GM21528 (cell line): ENCODE measurements around the gene DOCK3.
A peak's percentile ranks its signal among the peaks of the same experiment; 100 is the strongest.
"Not testable (repeated sequence)": the region's sequence is repeated elsewhere in the genome, so short reads cannot be mapped to it uniquely, and the experiment has no call there.

Experiments used
- ATAC-seq: cut with Tn5 transposase; IDR thresholded peaks from one replicate; pipeline ENCODE4 v1.9.1; 2021; ENCODE audit warnings: mild to moderate bottlenecking, moderate library complexity; ENCODE audit not compliant: unreplicated experiment, low FRiP score

Gene DOCK3

DNA sequence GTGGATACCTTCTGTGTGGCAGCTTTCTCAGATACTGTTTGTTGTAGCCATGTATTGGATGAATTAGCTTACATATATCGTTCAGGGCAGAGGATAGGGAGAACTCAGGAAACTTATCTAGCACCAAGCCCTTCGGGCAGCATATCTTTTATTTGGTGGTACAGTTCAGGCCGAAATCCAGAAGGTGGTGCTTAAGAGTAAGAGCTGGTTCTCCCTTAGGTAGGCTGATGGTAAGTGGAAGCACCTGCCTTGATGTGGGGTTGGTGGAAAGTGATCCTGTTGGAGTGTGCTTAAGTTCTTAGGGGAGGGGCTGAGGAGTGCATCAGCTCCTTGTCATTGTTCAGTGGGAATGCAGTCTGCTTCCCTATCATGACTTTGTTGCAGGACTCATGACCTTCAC is 187.5 kb downstream of the DOCK3 start:
- ATAC-seq = no peak

DNA sequence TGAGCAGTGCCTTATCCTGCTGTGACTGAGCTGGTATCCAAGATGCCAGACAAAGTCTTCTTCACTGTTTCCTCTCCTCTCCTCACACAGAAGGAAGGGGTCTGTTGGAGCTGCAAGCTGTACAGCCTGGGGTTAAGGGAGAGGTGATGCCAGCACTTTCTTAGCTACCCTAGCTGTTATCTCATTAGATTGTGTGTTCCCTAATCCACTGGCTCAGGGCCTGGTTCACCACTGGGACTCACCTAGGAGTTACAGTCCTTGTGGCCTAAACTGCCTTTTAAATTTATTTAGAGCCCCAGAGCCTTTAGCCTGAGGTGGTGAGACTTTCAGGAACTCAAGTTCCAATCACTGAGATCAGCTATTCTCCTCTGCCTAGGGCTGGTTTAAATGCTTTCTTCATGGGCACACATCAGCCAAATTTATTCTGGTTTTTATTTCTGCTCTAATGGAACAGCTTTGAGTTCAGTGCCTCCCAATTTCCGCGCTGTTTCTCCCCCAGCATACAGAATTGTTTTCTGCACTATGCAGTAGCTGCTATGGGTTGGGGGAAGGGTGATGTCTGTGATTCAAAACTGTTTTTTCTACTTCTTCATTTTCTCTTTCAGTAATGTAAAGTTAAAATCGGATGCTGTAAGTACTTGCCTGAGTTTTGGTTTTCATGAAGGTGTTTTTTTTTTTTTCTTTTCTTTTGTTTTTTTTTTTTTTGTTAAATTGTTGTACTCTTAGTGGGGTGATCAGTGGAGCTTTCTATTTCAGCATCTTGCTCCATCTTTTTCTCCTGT is 198.8 kb downstream of the DOCK3 start:
- peak; percentile 83 for ATAC-seq

DNA sequence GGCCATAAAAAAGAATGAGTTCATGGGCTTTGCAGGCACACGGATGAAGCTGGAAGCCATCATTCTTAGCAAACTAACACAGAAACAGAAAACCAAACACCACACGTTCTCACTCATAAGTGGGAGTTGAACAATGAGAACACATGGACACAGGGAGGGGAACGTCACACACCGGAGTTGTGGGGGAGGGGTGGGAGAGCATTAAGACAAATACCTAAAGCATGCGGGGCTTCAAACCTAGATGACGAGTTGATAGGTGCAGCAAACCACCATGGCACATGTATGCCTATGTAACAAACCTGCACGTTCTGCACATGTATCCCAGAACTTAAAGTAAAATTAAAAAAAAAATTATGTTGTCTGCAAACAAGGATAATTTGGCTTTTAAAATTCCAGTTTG is 200.1 kb downstream of the DOCK3 start:
- not testable (repeated sequence) for ATAC-seq

DNA sequence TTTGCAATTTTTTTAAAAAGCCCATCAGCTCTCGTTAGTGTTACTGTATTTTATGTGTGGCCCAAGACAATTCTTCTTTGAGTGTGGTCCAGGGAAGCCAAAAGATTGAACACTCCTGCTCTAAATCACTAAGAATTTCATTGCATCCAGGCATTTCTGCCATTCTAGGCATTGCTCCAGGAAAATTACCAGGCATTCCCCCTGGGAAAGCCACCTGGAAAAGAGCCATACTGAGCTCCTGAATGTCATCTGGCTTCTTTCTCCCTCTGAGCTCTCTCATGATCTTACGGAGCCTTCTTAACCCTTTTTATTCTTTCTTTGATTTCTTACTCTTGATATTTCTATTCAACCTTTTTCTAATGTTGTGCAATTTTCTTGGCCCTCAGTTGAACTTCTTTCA is 202.2 kb downstream of the DOCK3 start:
- ATAC-seq = no peak

DNA sequence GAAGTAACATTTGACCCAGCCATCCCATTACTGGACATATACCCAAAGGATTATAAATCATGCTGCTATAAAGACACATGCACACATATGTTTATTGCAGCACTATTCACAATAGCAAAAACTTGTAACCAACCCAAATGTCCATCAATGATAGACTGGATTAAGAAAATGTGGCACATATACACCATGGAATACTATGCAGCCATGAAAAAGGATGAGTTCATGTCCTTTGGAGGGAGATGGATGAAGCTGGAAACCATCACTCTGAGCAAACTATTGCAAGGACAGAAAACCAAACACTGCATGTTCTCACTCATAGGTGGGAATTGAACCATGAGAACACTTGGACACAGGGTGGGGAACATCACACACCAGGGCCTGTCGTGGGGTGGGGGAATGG is 208.0 kb downstream of the DOCK3 start:
- ATAC-seq = not testable (repeated sequence)

DNA sequence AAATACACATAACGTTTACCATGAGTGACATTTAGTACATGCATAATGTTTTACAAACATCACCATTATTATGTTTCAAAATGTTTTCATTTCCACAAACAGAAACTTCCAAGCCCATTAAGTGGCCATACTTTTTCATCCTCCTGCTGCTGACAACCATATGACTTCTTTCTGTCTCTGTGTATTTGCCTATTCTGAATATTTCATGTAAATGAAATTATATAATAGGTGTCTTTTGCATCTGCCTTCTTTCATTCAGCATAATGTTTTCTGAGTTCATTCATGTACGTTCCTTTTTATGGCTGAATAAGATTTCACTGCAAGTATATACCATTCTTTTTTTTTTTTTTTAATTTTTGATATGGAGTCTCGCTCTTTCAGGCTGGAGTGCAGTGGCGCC is 209.0 kb downstream of the DOCK3 start:
- ATAC-seq = no peak

DNA sequence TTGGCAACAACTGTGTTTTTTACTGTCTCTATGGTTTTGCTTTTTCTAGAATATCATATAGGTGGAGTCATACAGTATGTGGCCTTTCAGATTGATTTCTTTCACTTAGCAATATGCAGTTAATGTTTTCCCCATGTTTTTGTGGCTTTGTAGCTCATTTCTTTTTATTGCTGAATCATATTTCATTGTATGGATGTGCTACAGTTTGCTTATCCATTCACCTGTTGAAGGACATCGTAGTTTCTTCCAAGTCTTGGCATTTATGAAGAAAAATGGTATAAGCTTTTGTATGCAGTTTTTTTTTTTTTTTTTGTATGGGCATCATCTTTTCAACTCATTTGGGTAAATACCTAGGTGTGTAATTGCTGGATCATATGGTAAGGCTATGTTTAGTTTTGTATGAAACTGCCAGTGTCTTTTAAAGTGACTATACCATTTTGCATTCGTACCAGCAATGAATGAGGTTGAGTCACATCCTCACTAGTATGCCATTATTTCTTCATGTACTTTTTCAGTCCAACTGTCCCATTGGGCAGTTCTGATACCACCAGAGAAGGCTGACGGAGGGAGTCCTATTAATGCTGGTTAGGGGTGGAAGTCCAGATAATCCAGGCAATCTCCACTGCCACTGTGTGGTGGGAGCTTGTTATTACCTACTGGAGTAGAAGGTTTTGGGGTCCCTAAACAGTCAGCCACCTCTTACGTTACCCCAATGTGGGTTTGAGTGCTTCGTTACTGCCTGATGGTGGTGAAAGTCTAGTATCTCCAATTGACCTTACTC is 210.5 kb downstream of the DOCK3 start:
- ATAC-seq = no peak

DNA sequence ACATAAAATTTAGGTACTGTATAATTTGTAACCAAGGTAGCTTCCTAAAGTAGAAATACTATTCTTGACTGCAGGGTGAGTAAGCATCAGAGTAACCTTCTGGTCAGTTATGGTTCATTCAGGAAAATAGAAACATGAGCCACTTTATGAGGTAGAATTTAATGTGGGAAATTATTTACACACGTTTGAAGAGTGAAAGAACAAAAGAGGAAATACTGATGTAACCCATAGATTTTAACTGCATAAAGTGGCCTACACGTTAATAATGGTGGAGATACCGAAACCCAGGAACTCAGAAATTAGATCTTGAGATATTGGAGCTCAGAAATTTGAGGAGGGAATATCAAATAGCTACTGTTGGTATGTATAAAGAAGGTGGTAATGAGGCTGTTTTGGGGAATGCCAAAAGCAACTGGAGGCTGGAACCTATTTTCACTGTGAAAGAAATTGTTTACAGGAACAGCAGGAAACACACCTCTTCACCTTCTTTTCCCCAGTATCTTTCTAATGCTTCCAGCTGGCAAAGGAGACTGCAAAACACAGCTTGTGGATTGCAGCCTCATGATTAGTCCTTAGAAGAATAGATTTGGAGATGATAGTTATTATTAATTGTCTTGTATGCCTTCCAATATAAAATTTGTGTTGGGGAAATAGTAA is 216.1 kb downstream of the DOCK3 start:
- ATAC-seq = no peak

DNA sequence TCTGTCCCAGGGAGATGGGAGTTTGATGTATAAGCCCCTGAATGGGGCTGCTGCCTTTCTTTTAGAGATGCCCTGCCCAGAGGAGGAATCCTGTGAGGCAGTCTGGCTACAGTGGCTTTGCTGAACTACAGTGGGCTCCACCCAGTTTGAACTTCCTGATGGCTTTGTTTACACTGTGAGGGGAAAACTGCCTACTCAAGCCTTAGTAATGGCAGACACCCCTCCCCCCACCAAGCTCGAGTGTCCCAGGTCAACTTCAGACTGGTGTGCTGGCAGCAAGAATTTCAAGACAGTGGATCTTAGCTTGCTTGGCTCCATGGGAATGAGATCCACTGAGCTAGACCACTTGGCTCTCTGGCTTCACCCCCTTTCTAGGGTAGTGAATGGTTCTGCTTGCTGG is 226.4 kb downstream of the DOCK3 start:
- not testable (repeated sequence) for ATAC-seq

DNA sequence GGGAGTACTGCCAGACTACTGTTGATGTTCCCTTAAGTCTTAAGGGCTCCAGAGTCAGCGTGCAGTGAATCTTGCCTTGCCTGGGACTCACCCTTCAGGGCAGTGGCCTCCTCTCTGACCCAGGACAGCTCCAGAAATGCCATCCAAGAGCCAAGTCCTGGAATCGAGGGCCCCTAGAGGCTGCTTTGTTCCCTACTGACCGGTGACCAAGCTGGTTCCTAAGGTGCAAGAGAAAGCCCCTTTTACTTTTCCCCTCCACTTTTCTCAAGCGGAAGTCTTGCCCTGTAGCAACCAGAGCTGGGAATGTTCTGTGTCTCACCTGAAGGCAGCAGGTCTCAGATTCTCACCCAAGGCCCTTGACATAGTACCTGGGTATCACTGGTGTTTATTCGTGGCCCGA is 238.0 kb downstream of the DOCK3 start:
- ATAC-seq = no peak

DNA sequence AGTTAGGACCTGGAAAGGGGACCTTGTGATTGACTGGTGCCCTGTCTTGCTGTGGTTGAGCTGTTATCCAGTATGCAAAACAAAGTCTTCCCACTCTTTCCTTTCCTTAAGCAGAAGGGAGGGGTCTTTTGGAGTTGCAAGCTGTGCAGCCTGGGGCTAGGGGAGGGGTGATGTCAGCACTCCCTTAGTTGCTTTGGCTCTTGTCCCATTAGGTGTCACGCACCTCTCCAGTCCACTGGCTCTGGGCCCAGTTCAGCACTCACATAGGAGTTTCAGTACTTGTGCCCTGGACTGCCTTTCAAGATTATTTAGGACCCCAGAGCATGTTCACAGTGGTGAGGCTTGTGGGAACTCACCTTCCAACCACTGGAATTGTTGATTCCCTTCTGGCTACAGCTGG is 238.5 kb downstream of the DOCK3 start:
- ATAC-seq = no peak

DNA sequence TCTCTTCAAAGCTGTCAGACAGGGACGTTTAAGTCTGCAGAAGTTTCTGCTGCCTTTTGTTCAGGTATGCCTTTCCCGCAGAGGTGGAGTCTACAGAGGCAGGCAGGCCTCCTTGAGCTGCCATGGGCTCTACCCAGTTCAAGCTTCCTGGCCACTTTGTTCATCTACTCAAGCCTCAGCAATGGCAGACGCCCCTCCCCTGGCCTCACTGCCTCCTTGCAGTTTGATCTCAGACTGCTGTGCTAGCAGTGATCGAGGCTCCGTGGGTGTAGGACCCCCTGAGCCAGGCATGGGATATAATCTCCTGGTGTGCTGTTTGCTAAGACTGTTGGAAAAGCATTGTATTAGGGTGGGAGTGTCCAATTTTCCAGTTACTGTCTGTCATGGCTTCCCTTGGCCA is 247.3 kb downstream of the DOCK3 start:
- not testable (repeated sequence) for ATAC-seq

DNA sequence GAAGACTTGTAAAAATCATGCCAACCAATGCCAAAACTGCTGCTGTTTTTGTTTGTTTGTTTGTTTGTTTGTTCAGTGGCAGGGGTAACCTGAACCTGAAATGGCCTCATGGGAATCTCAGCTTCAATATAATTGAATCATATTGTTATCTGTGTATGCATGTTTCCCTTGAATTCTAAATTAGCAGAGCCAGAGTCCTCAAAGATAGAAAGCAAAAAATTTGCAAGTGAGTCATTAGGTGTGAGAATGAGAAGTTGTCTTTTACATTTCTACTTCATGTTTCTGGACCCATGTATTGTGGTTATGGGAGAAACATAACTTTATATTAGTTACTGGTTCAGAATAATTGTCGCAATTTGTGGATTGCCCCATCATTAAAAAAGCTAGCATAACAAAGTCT is 249.2 kb downstream of the DOCK3 start:
- no peak for ATAC-seq

DNA sequence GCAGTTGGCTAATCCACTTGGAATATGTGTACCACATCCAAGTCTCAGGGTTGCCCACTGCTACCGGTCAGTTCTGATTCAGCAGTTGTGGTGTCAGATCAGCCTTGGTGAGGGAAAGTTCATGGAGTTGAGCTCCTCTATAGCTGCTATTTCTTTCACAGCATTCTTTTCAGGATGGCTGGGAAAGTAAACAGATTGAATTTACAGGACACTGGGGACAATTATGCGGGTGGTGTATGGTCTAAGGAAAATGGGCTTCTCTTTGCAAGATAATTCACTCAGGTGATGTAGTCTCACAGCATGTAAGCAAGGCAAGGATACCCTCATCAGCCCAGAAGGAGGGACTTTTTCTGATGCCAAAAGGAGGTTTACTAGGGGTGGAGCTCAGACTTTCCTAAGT is 249.9 kb downstream of the DOCK3 start:
- ATAC-seq = no peak

DNA sequence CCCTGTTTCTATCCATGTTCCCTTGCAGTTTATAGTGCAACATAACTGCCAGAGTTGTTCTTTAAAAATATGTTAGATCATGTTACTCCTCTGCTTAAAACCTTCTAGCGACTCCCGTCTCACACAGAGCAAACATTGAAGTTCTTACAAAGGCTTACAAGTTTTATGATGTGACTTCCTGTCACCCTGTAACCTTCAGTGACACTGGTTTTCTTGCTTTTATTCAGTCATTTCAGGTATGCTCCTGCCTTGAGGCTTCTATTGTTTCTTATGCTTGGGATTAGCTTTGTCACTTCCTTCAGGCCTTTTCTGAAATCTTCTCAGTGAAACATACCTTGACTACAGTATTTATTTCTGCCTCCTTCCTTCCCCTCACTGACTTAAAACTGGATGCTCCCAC is 252.1 kb downstream of the DOCK3 start:
- no peak for ATAC-seq

DNA sequence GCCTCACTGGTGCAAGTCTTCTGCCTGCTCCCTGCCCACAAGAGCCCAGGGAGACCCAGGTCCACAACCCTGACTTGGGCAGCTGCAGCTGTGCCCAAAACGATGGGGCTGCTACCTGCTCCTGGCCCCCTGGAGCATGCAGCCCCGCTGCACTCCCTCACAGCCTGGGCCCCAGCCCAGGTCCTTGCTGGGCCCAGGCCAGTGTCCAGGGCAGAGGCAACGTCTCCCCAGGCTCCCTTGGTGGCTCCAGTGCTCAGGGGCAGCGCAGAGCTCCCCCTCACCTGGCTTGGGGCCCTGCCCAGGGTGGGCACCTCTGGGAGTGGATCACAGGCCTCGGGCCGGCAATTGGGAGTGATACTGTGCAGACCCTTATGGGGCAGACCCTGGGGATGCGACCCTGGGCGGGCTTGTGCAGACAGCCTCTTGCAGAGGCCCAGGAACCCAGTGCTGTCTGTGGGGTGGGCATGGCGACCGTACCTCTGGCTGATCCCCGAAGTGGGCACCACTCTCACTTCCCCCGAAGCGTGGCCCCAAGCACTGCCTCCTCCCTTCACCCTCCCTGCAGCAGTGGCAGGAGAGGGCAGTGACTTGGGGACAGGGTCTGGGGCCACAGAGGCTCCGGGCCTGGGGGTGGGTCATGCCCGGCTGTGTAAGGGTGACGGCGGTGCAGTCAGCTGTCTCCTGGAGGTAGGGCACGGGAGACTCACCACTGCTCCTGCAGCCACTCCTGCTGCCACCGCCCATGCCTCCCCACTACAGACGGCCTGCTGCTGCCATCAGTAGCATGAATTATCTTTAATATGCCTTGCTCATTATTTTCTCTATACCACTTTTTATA is 255.9 kb downstream of the DOCK3 start:
- ATAC-seq = no peak

DNA sequence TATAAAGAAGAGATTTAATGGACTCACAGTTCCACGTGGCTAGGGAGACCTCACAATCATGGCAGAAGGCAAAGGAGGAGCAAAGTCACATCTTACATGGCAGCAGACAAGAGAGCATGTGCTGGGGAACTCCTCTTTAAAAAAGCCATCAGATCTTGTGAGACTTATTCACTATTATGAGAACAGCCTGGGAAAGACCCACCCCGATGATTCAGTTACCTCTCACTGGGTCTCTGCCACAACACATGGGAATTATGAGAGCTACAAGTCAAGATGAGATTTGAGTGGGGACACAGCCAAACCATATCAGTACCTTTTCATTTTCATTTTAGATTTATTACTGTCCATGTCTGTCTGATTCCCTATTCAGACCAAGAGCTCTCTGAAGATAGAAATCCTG is 258.2 kb downstream of the DOCK3 start:
- ATAC-seq = not testable (repeated sequence)

DNA sequence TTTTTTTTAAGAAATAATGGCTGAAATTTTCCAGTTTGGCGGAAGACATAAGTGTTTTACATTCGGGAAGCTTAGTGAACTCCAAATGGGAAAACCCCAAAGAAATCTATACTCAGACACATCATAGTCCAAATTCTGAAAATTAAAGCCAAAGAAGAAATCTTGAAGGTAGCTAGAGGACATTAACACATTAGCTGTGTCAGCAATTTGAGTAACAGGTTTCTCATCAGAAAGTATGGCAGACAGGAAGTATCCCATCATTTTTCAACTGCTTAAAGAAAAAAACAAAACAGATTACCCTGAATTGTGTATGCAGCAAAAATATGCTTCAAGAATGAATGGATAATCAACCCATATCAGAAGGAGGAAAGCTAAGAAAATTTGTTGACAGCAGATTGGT is 261.7 kb downstream of the DOCK3 start:
- no peak for ATAC-seq

DNA sequence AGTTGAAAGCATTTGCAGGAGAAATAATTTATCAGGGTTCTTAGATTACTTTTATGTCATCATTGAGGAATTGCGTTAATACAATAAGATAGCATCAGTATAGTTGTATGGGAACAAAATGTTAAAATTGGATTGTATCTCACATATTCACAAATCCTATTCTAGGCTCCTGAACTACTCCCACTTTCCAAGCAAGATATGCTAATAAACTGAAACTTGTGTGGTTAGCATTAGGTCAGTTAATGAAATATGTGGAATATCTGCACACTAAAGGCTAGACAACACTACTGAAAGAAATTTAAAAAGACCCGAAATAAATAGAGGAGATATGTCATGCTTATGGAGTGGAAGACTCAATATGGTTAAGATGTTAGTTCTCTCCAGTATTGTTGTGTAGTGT is 272.7 kb downstream of the DOCK3 start:
- no peak for ATAC-seq

DNA sequence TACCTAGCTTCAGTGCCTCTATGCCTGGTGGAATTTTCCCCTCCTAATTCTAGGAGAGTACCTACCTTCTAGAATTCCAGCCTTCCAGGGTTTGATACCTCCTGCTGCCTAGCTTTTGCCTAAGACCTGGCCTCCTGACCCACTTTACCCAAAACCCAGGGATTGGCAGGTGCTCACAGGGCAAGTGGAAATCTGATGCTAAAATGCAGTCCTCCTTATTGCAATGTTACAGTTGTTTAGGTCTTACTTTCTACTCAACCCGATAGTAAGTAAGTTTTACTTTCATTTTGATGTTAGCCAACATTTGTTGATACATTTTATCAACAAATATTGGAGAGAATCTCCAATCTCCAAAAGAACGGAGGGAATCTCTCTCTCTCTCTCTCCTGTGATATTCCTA is 275.9 kb downstream of the DOCK3 start:
- no peak for ATAC-seq
